ENCODE measurements around the gene PLPP6. TPM values are rescaled to one million over a fixed set of nuclear protein-coding genes. Genes with fewer than 3 reads are reported as not detected.

PLPP6 gene
- total RNA-seq, 4 donors from 2014 or later, result 5.2 to 7.0 (median 6.1) TPM

DNA sequence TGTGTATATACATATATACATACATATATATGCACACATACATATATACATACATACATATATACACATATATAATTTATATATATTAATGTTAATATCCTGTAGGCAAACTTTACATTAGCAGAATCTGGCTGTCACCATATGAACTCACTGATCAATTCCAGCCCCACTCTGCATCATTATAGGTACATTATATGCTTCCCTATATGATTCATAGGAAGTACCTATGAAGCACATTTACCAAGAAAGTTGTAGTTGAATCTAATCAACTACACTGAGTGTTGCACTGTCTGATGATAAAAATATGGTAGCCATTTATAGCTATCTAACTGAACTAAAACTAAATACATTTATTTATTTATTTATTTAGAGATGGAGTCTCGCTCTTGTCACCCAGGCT lies 9.6 kb downstream of the PLPP6 start:
- TF ChIP-seq, protein P1, sequence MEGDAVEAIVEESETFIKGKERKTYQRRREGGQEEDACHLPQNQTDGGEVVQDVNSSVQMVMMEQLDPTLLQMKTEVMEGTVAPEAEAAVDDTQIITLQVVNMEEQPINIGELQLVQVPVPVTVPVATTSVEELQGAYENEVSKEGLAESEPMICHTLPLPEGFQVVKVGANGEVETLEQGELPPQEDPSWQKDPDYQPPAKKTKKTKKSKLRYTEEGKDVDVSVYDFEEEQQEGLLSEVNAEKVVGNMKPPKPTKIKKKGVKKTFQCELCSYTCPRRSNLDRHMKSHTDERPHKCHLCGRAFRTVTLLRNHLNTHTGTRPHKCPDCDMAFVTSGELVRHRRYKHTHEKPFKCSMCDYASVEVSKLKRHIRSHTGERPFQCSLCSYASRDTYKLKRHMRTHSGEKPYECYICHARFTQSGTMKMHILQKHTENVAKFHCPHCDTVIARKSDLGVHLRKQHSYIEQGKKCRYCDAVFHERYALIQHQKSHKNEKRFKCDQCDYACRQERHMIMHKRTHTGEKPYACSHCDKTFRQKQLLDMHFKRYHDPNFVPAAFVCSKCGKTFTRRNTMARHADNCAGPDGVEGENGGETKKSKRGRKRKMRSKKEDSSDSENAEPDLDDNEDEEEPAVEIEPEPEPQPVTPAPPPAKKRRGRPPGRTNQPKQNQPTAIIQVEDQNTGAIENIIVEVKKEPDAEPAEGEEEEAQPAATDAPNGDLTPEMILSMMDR (IDR thresholded peaks at IDR 0.05; ENCODE audit: low read depth), result no peak

DNA sequence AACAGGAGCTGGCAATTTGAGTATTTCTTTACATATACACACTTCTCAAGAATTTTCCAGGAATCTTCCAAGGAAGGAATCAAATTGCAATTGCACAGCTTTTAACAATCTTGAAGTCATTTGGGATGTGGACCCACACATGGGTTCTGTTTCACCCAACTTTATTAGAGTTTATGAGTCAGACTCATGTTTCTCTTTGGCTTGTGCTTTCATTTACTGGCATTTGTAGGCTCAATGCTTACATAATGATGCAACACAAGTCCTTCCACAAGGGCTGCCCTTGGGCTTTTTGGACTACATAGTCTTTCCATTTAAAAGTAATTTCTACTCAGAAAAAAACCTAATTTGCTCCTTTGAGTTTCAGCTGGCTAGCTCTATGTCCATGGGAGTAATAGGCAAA lies 12.7 kb downstream of the PLPP6 start:
- TF ChIP-seq, protein P1 (IDR thresholded peaks at IDR 0.05; ENCODE audit: low read depth), result no peak

DNA sequence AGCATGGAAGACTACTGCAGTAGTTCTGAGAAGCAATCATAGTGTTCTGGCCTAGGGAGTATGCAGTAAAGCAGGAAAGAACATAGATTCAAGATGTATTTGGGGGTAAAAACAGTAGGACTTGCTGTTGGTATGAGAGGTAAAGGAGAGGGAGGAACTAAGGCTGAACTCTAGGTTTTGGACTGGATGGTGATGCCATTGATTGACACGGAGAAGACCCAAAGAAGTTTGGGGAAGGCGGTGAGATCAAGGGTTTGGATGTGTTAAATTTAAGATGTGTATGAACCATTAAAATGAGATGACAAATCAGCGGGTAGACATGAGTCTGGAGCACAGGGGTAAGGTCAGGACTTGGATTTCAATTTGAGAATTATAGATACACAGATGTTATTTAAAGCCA lies 15.3 kb downstream of the PLPP6 start:
- TF ChIP-seq, protein P1 (IDR thresholded peaks at IDR 0.05; ENCODE audit: low read depth), result no peak

DNA sequence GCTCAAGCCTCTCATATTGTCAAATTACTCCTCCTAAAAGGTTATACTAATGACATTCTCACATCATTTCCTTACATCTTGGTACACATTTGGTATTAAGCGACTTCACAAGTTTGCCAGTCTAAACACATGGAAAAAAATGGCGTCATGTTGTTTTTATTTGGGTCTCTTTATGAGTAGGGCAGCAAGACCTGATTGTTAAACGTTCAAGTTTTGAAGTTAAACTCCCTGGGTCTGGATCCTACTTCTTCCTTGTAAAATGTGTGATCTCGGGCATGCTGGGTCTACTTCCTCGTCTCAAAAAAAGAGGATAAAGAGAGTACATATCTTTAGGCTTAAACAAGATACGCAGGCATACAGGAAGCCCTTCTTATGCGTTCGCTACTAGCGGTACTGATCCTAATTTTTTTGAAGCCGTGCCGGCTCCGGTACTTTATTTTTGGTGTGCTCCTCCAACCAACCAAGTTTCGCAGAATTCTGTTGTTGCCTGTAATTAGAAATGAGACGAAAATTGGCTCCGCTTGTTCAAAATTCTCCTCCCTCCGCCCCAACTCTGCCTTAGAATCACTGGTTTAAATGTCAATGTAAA lies 16.7 kb downstream of the PLPP6 start:
- TF ChIP-seq, protein P1 (IDR thresholded peaks at IDR 0.05; ENCODE audit: low read depth), result no peak

DNA sequence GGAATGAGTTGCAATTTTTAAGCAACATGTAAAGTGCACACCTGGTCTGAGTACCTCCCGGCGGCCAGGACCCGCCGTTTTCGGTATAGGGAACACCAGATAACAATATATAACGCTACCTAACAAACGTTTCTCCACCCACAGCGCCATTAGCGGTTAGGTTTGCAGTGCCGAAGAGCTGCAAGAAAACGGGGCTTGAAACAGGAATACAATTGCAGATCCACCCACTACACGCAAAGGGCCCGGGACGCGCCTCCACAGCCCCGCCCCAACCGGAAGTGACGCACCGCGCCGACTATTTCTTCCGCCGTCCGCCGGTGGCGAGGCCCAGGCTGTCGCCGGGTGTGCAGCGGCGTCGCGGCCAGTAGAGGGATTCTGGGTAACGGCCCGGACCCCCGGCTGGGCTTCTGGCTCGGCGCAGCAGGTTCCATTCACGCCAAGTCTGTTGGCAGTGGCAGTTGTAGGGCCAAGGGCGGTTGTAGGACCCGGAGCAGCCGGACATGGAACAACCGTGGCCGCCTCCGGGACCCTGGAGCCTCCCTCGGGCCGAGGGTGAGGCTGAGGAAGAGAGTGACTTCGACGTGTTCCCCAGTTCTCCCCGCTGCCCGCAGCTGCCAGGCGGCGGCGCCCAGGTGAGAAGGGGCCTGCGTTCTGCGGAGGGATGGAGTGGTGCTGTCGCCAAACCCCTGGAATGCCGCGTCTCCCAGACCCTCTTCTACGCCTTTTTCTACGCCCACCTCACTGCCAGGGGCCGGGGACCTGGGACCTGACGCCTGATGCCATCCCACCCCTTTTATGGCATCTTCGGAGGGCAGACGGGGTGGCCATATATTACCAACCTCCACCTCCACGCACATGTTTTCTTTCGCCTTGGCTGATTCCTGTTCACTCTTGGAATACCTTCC lies 17.4 kb downstream of the PLPP6 start, which contains the start of gene CDC37L1:
TSS of gene CDC37L1 (plus strand) at position 302 of the 905 bp plus-strand sequence. CDS start at position 501, 199 bp downstream.
- TF ChIP-seq, protein P1 (IDR thresholded peaks at IDR 0.05; ENCODE audit: low read depth), result no peak

DNA sequence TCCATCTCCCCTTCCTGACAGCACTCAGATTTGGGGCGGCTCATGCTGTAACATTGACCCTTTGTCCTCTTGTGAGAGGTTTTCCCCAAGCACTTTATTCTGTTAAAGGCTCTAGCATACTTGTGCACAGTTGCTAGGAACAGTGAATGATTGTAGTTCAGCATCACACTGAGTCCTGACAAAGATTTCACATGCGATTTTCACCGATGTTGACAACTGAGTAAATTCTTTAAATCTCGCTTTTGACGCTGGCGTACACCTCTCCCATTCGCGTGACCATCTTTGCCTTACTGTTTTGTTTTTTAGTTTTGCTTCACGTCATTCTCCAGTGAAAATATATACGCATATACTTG lies 18.1 kb downstream of the PLPP6 start:
- TF ChIP-seq, protein P1 (IDR thresholded peaks at IDR 0.05; ENCODE audit: low read depth), result no peak

DNA sequence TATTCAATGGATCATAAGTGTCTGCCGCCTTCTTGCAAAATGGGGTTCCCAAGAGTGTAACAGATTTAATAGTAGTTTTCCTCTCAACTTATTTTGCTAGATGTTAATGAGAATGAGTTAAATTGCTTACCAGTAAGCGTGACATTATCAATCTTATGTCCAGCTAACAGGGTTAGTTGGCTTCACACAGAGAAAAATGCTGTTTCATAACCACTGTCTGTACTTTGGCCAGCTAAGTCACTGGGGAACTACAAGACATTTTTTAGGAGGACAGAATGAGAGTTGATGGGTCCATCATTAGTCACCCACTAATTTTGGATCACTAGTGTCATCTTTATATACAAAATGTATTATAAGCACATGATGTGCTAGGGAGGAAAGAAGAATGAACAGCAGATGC lies 18.7 kb downstream of the PLPP6 start:
- TF ChIP-seq, protein P1 (IDR thresholded peaks at IDR 0.05; ENCODE audit: low read depth), result no peak

All from subcutaneous adipose tissue (tissue), 4 donors.